Measurements from ENCODE around the gene C1QTNF2.

- TF ChIP-seq CTCF (conservative IDR thresholded peaks at IDR 0.05; ENCODE audit: low read depth, low read length) (no peak), EZH2 (IDR thresholded peaks at IDR 0.05; ENCODE audit: borderline replicate concordance, low read depth, low read length, poor library complexity, severe bottlenecking) (no peak)
Observed at GRCh38 chr5:160357861-160358411, 12.5 kb downstream of the C1QTNF2 start.

Measured in A673 (cell line).